CD14-positive monocyte (primary cell): ENCODE results near the gene CDH4. TPM values are rescaled to one million over a fixed set of nuclear protein-coding genes. Genes with fewer than 3 reads are reported as not detected.

Source experiments
- DNase-seq, 3 donors: peaks; one replicate each; pipeline ENCODE4 v3.0.0-alpha.2; 2011 to 2022
- H2AFZ ChIP-seq: 2 replicates; pipeline ENCODE4 v1.6.0; 2012; ENCODE audit warnings: mild to moderate bottlenecking, low read depth, low read length, inconsistent platforms; ENCODE audit not compliant: insufficient read depth, poor library complexity, severe bottlenecking
- H3K27ac ChIP-seq, 2 donors: 1 replicate in 1 of 2; 2 replicates in 1 of 2; pipeline ENCODE4 v1.5.1; 2012 to 2013; ENCODE audit warnings: low read length in 2 of 2, control low read depth in 1 of 2, inconsistent platforms in 1 of 2, low read depth in 1 of 2, mild to moderate bottlenecking in 1 of 2
- H3K27me3 ChIP-seq, 2 donors: one replicate each; pipeline versions ENCODE4 v1.6.0 to v1.6.1; 2011 to 2013; ENCODE audit warnings: low read length in 2 of 2; ENCODE audit not compliant: control insufficient read depth in 2 of 2, insufficient read depth in 2 of 2
- H3K36me3 ChIP-seq, 2 donors: replicated peaks in 1 of 2; 1 replicate in 1 of 2; 2 replicates in 1 of 2; pipeline versions ENCODE4 v1.5.1 to v1.6.1; 2012 to 2013; ENCODE audit warnings: low read length in 2 of 2, control low read depth in 1 of 2, inconsistent platforms in 1 of 2, mild to moderate bottlenecking in 1 of 2; ENCODE audit not compliant: insufficient read depth in 2 of 2, control insufficient read depth in 1 of 2
- H3K4me1 ChIP-seq, 2 donors: 1 replicate in 1 of 2; 2 replicates in 1 of 2; pipeline versions ENCODE4 v1.5.1 to v1.6.1; 2012 to 2013; ENCODE audit warnings: low read length in 2 of 2, control low read depth in 1 of 2, inconsistent platforms in 1 of 2, mild to moderate bottlenecking in 1 of 2, moderate library complexity in 1 of 2; ENCODE audit not compliant: insufficient read depth in 2 of 2, control insufficient read depth in 1 of 2
- H3K4me2 ChIP-seq: replicated peaks from 2 replicates; pipeline ENCODE3; 2012; ENCODE audit warnings: low read length, moderate library complexity, mild to moderate bottlenecking; ENCODE audit not compliant: poor library complexity, severe bottlenecking; ENCODE audit errors: extremely low read depth
- H3K4me3 ChIP-seq, 3 experiments: fragments of 200-600 bp in 1 of 3; sonication (generic) in 1 of 3; replicated peaks in 1 of 3; 1 replicate in 2 of 3; 2 replicates in 1 of 3; pipeline ENCODE4 v1.5.1; 2011 to 2013; ENCODE audit warnings: low read length in 3 of 3, mild to moderate bottlenecking in 3 of 3, control low read depth in 2 of 3, low read depth in 2 of 3, inconsistent platforms in 1 of 3, moderate library complexity in 1 of 3
- H3K79me2 ChIP-seq: 2 replicates; pipeline ENCODE4 v1.6.0; 2012; ENCODE audit warnings: mild to moderate bottlenecking, control low read depth, inconsistent platforms, low read length, moderate library complexity; ENCODE audit not compliant: insufficient read depth
- H3K9ac ChIP-seq: 2 replicates; pipeline ENCODE4 v1.6.0; 2017; ENCODE audit warnings: low read length, mild to moderate bottlenecking; ENCODE audit not compliant: insufficient read depth, poor library complexity, severe bottlenecking
- H3K9me3 ChIP-seq, 2 donors: replicated peaks in 1 of 2; 1 replicate in 1 of 2; 2 replicates in 1 of 2; pipeline versions ENCODE4 v1.5.1 to v1.6.1; 2012 to 2013; ENCODE audit warnings: low read length in 2 of 2, control low read depth in 1 of 2; ENCODE audit not compliant: control insufficient read depth in 1 of 2, insufficient read depth in 1 of 2
- H4K20me1 ChIP-seq: 2 replicates; pipeline ENCODE4 v1.6.0; 2012; ENCODE audit warnings: mild to moderate bottlenecking, low read length, control low read depth, moderate library complexity; ENCODE audit not compliant: insufficient read depth
- H3K27ac Mint-ChIP-seq, 7 donors: one replicate each; pipeline ENCODE4 v1.8.0; 2020; ENCODE audit warnings: mild to moderate bottlenecking in 7 of 7, mixed read lengths in 7 of 7, moderate library complexity in 6 of 7, inconsistent platforms in 2 of 7
- H3K27me3 Mint-ChIP-seq, 3 donors: one replicate each; pipeline ENCODE4 v1.8.0; 2021 to 2022; ENCODE audit warnings: low read depth in 3 of 3, mild to moderate bottlenecking in 3 of 3, mixed read lengths in 3 of 3, moderate library complexity in 3 of 3, inconsistent platforms in 1 of 3
- H3K36me3 Mint-ChIP-seq, 2 donors: one replicate each; pipeline ENCODE4 v1.8.0; 2020; ENCODE audit warnings: mixed read lengths in 2 of 2, inconsistent platforms in 1 of 2, mild to moderate bottlenecking in 1 of 2
- H3K4me1 Mint-ChIP-seq: one replicate; pipeline ENCODE4 v1.8.0; 2020; ENCODE audit warnings: mild to moderate bottlenecking, mixed read lengths
- H3K4me3 Mint-ChIP-seq, 2 donors: one replicate each; pipeline ENCODE4 v1.8.0; 2020; ENCODE audit warnings: mild to moderate bottlenecking in 2 of 2, mixed read lengths in 2 of 2, moderate library complexity in 1 of 2
- H3K9me3 Mint-ChIP-seq, 7 donors: one replicate each; pipeline ENCODE4 v1.8.0; 2020 to 2022; ENCODE audit warnings: mixed read lengths in 7 of 7, mild to moderate bottlenecking in 6 of 7, moderate library complexity in 6 of 7, inconsistent platforms in 2 of 7
- CTCF ChIP-seq: fragments of 200-600 bp; IDR thresholded peaks from one replicate; pipeline ENCODE4 v1.8.0; 2022; ENCODE audit warnings: antibody characterized with exemption, mild to moderate bottlenecking
- WGBS: methylation state at CpG from one replicate; pipeline ENCODE4 v1.1.5; 2013; ENCODE audit warnings: missing lambda C conversion rate; ENCODE audit not compliant: insufficient coverage; 5-methylcytosine and 5-hydroxymethylcytosine counted together
- intact Hi-C, 2 donors: fragments of 100-400 bp; cut with micrococcal nuclease; formaldehyde crosslinking; loops; one replicate each; pipeline versions ENCODE4 v1.15.0 to v1.15.1; 2023
- polyA plus RNA-seq, 3 donors: library from polyadenylated mRNA; depleted of rRNA in 1 of 3; unstranded in 2 of 3; stranded (reverse) in 1 of 3; fragments of 300-500 nt in 2 of 3; fragments of >200 nt in 1 of 3; fragmentation: Illumina TruSeq in 2 of 3; gene quantifications; 1 replicate in 2 of 3; 2 replicates in 1 of 3; pipeline ENCODE4 v1.2.3, GENCODE V29; 2012 to 2021

CDH4 gene
- polyA plus RNA-seq, 3 donors: not detected

GRCh38 chr20:61417221-61417941 is 165.3 kb downstream of the CDH4 start:
- no peak overlapping the region for H3K9ac ChIP-seq
- TF ChIP-seq CTCF: no peak
- no peak for DNase-seq
- Mint-ChIP-seq H3K36me3 (no peaks in the 10 kb centered on the region), H3K27ac (peak overlapping the region in 1 of 7 donors; percentile 47), H3K27me3 (peaks cover 0 to 2% (median 0%) of the 10 kb centered on the region in 3 donors), H3K9me3 (peaks cover 13 to 71% (median 45%) of the 10 kb centered on the region in 7 donors), H3K4me1 (no peaks in the 10 kb centered on the region), H3K4me3 (no peak overlapping the region)
- no peak overlapping the region for H3K4me2 ChIP-seq
- no peaks in the 10 kb centered on the region for H3K79me2 ChIP-seq
- no peaks in the 10 kb centered on the region for H3K4me1 ChIP-seq
- no peaks in the 10 kb centered on the region for H3K36me3 ChIP-seq
- H3K27me3 ChIP-seq: no peaks in the 10 kb centered on the region
- H3K4me3 ChIP-seq: no peak overlapping the region
- H4K20me1 ChIP-seq: no peaks in the 10 kb centered on the region
- intact Hi-C loops: no loop called here
- H2AFZ ChIP-seq: no peak overlapping the region
- H3K27ac ChIP-seq: no peak overlapping the region
- WGBS: 82% methylated on average over 13 of the region's 16 CpGs
- H3K9me3 ChIP-seq: peaks cover 48 to 97% of the 10 kb centered on the region in 2 donors

- TF ChIP-seq CTCF: no peak
- Histone ChIP-seq H3K4me1 (no peaks in the 10 kb centered on the region), H3K4me2 (no peak overlapping the region), H3K27ac (no peak overlapping the region), H2AFZ (no peak overlapping the region), H3K27me3 (no peaks in the 10 kb centered on the region), H3K36me3 (no peaks in the 10 kb centered on the region), H3K9ac (no peak overlapping the region), H4K20me1 (no peaks in the 10 kb centered on the region), H3K9me3 (peaks cover 41 to 94% of the 10 kb centered on the region in 2 donors), H3K4me3 (no peak overlapping the region), H3K79me2 (no peaks in the 10 kb centered on the region)
- Mint-ChIP-seq H3K4me1 (no peaks in the 10 kb centered on the region), H3K27me3 (peaks cover 0 to 2% (median 0%) of the 10 kb centered on the region in 3 donors), H3K36me3 (no peaks in the 10 kb centered on the region), H3K4me3 (no peak overlapping the region), H3K9me3 (peaks cover 9 to 59% (median 40%) of the 10 kb centered on the region in 7 donors), H3K27ac (no peak overlapping the region)
- WGBS: 98% methylated on average over 6 of the region's 14 CpGs
- DNase-seq: no peak
- intact Hi-C loops: no loop called here
Observed at GRCh38 chr20:61419010-61419409, 166.9 kb downstream of the CDH4 start.
